IPS-15b (cell line): ENCODE data around the gene LAPTM5.
A peak's percentile ranks its signal among the peaks of the same experiment; 100 is the strongest.

Experiments
- H3K27me3 ChIP-seq: one replicate; pipeline ENCODE4 v1.6.1; 2013; ENCODE audit warnings: low read length; ENCODE audit not compliant: control insufficient read depth, insufficient read depth
- H3K36me3 ChIP-seq: one replicate; pipeline ENCODE4 v1.6.1; 2013; ENCODE audit warnings: low read length; ENCODE audit not compliant: control insufficient read depth, insufficient read depth
- H3K4me1 ChIP-seq: one replicate; pipeline ENCODE4 v1.6.1; 2013; ENCODE audit warnings: mild to moderate bottlenecking, low read length; ENCODE audit not compliant: control insufficient read depth, insufficient read depth
- H3K4me3 ChIP-seq: one replicate; pipeline ENCODE4 v1.5.1; 2013; ENCODE audit warnings: low read depth, low read length
- H3K9ac ChIP-seq: one replicate; pipeline ENCODE4 v1.6.1; 2013; ENCODE audit warnings: low read depth, mild to moderate bottlenecking, low read length
- H3K9me3 ChIP-seq: one replicate; pipeline ENCODE4 v1.6.1; 2013; ENCODE audit warnings: mild to moderate bottlenecking, low read length; ENCODE audit not compliant: control insufficient read depth, insufficient read depth

The LAPTM5 gene

DNA sequence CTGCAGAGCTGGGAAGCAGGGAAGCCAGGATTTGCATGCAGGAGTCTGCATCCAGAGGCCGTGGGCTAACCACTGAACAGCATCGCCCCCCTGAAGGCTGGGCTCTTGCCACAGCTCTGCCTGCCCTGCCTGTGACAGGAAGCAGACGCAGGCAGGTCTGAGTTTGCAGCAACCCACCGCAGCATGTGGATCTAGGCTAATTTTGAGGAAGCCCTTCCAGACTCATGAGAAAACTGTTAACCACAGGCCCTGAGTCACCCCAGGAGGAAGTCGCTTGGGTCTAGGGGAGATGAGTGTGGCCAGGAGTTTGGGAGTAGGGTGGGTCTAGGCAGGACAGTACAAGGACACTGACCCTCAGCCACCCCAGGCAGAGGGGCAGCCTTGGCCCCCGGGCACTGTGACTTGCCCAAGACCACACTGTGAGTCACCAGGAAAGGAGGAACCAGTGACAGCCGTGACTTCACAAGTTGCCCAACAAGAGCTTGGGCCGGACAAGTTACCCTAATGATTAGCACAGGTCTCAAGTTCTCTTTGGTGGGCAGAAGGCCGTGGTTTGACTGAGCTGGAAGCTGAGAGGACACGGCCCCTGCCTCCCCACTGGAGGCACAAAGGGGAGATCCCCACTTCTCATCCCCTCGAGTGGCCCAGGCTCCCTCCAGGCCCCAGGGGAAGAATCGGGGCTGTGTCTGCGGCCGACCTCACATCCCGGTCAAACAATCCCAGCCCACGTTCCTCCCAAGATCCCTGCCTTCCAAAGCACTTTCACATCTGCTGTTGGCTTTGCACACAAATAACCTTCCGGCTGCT is 826 bp downstream of the LAPTM5 start:
- Histone ChIP-seq H3K27me3 (no peaks in the 10 kb centered on the region), H3K9me3 (no peaks in the 10 kb centered on the region), H3K36me3 (no peaks in the 10 kb centered on the region), H3K4me1 (peaks cover 9% of the 10 kb centered on the region), H3K9ac (no peak overlapping the region), H3K4me3 (no peak overlapping the region)

- no peaks in the 10 kb centered on the region for H3K36me3 ChIP-seq
- no peaks in the 10 kb centered on the region for H3K27me3 ChIP-seq
- H3K9ac ChIP-seq = no peak overlapping the region
- no peak overlapping the region for H3K4me3 ChIP-seq
- no peaks in the 10 kb centered on the region for H3K9me3 ChIP-seq
- H3K4me1 ChIP-seq = peaks cover 9% of the 10 kb centered on the region
Observed at GRCh38 chr1:30756206-30756544, 1.4 kb downstream of the LAPTM5 start.

- Histone ChIP-seq H3K9me3 (no peaks in the 10 kb centered on the region), H3K27me3 (no peaks in the 10 kb centered on the region), H3K36me3 (no peaks in the 10 kb centered on the region), H3K4me3 (no peak overlapping the region), H3K9ac (no peak overlapping the region), H3K4me1 (peaks cover 9% of the 10 kb centered on the region)
Observed at GRCh38 chr1:30755746-30756145, 1.8 kb downstream of the LAPTM5 start.

GRCh38 chr1:30755334-30755733 is 2.2 kb downstream of the LAPTM5 start:
- Histone ChIP-seq H3K27me3 (no peaks in the 10 kb centered on the region), H3K36me3 (no peaks in the 10 kb centered on the region), H3K4me3 (no peak overlapping the region), H3K9ac (no peak overlapping the region), H3K9me3 (no peaks in the 10 kb centered on the region), H3K4me1 (peaks cover 9% of the 10 kb centered on the region)

DNA sequence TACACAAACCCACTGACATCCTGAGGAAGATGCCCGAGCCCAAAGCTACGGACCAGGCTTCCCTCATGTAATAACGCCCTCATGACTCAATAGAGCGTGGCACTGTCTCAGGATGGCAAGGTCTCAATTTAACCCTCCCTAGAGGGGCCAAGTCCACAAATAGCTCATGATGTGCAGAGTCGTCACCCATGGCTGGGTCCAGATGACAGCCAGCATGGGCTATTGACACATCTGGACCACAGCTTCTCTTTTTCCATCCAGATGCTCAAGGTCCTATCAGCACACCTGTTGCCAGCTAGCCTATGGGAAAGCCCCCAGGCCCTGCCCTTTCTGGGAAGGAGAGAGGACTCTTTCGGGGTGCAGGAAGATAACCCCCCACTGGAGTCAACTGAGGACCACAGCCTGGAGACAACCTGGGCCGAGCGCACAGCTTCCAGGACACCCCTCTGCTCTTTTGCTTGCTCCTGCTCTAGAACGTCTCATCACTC is 2.8 kb downstream of the LAPTM5 start:
- peak overlapping the region; percentile 37 for H3K9ac ChIP-seq
- no peak overlapping the region for H3K4me3 ChIP-seq
- no peaks in the 10 kb centered on the region for H3K9me3 ChIP-seq
- H3K36me3 ChIP-seq = no peaks in the 10 kb centered on the region
- H3K27me3 ChIP-seq = no peaks in the 10 kb centered on the region
- peaks cover 4% of the 10 kb centered on the region for H3K4me1 ChIP-seq

DNA sequence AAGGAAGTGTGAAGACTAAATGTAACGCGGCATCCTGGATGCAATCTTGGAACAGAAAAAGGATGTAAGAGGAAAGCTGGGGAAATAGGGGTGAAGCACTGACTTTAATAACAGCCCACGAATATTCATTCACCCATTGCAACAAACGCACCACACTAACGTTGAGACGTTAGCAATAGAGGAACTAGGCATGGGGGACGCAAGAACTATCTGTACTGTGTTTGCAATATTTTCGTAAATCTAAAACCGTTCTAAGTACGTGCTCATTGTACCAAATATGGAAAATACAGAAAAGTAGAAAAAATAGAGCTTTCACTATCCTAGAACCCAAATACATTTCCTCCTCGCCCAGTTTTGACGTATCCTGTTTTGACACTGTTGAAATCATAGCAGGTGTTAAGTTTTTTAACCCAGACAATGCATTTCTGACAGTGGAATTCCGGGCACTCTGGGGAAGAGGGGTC is 3.9 kb downstream of the LAPTM5 start:
- H3K36me3 ChIP-seq = no peaks in the 10 kb centered on the region
- no peak overlapping the region for H3K9ac ChIP-seq
- H3K4me1 ChIP-seq = peaks cover 2% of the 10 kb centered on the region
- no peak overlapping the region for H3K4me3 ChIP-seq
- H3K27me3 ChIP-seq = no peaks in the 10 kb centered on the region
- H3K9me3 ChIP-seq = no peaks in the 10 kb centered on the region

DNA sequence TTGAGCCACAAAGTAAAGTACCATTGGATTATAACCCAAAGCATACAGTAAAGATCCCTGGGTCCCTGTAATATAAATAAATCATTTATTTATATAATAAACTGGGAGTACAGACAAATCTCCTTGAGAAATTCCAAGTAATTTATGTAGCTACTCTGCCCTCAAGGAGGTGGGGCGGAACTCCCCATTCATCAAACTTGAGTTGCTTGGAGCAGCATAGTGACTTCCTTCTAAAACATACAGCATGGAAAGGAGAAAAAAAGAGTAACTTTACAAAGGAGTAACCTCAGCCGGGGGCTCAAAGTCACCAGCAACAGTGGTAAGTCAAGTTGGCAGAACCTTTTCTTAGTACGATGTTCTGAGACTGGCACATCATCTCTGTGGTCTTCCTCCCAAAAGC is 4.5 kb downstream of the LAPTM5 start:
- Histone ChIP-seq H3K4me1 (peaks cover 2% of the 10 kb centered on the region), H3K27me3 (no peaks in the 10 kb centered on the region), H3K4me3 (no peak overlapping the region), H3K9ac (no peak overlapping the region), H3K36me3 (no peaks in the 10 kb centered on the region), H3K9me3 (no peaks in the 10 kb centered on the region)

- Histone ChIP-seq H3K27me3 (no peaks in the 10 kb centered on the region), H3K4me1 (peaks cover 2% of the 10 kb centered on the region), H3K9me3 (no peaks in the 10 kb centered on the region), H3K4me3 (no peak overlapping the region), H3K9ac (no peak overlapping the region), H3K36me3 (no peaks in the 10 kb centered on the region)
Observed at GRCh38 chr1:30752651-30752908, 5.0 kb downstream of the LAPTM5 start.

DNA sequence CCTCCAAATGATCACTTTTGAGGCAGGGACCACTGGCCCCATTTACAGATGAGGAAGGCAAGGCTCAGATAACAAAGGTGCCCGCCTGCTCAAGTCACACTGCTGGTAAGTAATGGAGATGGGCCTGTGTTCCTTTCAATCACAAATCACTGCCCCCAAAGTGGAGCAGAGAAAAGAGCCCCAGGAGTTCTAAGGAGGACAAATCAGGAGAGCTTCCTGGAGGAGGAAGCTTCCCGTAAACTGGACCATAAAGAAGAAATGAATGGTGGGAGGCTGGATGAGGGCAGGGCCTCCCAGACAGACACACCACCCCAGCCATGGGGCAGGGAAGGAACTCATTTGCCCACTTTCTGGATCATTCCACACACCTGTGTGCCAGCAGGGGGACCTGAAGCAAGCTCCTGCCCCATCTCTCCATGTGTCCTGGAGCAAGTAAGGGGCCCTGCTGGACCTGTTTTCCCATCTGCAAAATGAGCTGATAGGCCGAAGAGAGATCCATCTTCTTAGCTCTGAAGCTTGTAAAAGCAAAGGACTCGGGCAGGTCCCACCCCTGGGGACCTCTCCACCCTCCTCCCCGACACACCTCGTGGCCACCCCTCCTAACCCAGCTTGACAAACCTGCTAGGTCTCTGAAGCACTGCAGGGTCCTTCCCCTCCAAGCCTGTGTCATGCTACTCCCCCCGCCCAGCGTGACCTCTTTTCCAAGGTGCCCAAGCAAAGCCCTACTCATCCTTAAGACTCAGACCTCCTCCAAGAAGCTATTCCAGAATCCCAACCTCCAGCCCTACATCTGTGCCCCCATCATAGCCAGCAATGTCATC is 5.5 kb downstream of the LAPTM5 start:
- peaks cover 2% of the 10 kb centered on the region for H3K4me1 ChIP-seq

GRCh38 chr1:30750731-30751291 is 6.8 kb downstream of the LAPTM5 start:
- Histone ChIP-seq H3K36me3 (no peaks in the 10 kb centered on the region), H3K9me3 (no peaks in the 10 kb centered on the region), H3K9ac (no peak overlapping the region), H3K4me3 (no peak overlapping the region), H3K4me1 (peaks cover 2% of the 10 kb centered on the region), H3K27me3 (no peaks in the 10 kb centered on the region)

More for the DNA sequence above, 5.5 kb downstream of the LAPTM5 start:
- H3K27me3 ChIP-seq = no peaks in the 10 kb centered on the region
- no peaks in the 10 kb centered on the region for H3K36me3 ChIP-seq
- H3K9me3 ChIP-seq = no peaks in the 10 kb centered on the region
- H3K4me3 ChIP-seq = no peak overlapping the region
- H3K9ac ChIP-seq = no peak overlapping the region

DNA sequence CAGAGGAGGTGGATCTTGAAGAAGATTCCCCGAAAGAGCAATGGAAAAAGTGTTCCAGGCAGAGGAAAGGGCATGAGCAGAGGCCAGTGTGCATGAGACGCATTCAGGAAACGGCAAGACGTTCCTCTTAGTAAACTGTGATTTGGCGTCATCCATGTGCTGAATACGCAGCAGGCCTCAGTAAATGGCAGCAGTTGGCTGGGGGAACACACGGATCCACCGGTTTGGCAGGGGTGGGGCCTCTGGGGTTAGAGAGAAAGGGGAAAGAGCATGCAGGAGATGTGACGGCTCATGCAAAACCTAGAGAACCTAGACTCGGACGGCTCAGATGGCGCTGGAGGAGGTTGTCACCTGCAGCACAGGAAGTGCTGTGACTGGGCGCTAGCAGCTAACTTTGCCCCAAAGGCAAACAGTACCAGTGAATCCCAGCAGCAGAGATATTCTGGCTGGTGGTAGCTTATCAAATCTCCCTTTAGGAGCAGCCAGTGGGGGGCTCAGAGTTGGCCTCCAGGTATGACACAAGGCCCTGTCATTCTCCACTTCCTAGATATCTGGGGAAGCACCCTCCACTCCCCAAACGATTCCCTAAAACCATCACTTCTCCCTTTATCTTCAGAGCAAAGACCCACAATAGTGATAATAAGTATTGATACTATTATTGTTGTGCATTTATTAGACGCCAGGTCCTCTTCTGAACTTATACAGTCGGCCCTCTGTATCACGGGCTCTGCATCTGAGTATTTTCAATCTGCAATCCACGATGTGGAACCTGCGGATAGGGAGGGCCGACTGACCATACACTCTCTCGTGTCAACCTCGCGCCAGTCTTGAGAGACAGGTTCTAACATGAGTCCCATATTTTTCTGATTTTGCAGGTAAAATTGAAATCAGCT is 7.6 kb downstream of the LAPTM5 start:
- Histone ChIP-seq H3K4me3 (no peak overlapping the region), H3K36me3 (no peaks in the 10 kb centered on the region), H3K9me3 (no peaks in the 10 kb centered on the region), H3K9ac (no peak overlapping the region), H3K27me3 (no peaks in the 10 kb centered on the region), H3K4me1 (peaks cover 2% of the 10 kb centered on the region)
